GM12872 (cell line): Measurements from ENCODE around the gene FGF9.

Source experiments
- TF ChIP-seq, protein P1 (sequence below): IDR thresholded peaks from 3 replicates; pipeline ENCODE4 v1.5.1; 2011; ENCODE audit warnings: low read depth, mild to moderate bottlenecking, low read length, moderate library complexity; ENCODE audit not compliant: insufficient read depth

FGF9 gene

DNA sequence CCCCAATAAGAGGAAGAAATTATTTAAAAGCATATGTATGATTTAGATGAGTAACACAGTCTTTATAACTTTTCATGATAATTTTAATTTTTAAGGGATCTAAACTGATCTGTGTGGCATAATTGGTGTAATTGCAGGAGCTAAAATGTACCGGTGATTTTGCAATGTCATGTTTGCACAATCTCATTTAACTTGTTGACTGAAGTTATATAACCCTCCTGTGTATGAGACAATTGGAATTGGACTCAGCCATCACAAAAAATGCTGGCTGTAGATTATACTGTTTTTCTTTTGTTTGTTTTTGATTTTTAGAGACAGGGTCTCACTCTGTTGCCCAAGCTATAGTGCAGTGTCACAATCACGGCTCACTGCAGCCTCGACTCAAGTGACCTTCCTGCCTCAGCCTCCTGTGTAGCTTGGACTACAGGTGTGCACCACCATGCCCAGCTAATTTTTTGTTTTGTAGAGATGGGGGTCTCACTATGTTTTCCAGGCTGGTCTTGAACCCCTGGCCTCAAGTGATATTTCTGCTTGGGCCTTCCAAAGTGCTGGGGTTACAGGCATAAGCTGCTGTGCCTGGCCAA is 26.1 kb downstream of the FGF9 start:
- TF ChIP-seq, protein P1, sequence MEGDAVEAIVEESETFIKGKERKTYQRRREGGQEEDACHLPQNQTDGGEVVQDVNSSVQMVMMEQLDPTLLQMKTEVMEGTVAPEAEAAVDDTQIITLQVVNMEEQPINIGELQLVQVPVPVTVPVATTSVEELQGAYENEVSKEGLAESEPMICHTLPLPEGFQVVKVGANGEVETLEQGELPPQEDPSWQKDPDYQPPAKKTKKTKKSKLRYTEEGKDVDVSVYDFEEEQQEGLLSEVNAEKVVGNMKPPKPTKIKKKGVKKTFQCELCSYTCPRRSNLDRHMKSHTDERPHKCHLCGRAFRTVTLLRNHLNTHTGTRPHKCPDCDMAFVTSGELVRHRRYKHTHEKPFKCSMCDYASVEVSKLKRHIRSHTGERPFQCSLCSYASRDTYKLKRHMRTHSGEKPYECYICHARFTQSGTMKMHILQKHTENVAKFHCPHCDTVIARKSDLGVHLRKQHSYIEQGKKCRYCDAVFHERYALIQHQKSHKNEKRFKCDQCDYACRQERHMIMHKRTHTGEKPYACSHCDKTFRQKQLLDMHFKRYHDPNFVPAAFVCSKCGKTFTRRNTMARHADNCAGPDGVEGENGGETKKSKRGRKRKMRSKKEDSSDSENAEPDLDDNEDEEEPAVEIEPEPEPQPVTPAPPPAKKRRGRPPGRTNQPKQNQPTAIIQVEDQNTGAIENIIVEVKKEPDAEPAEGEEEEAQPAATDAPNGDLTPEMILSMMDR, result no peak

DNA sequence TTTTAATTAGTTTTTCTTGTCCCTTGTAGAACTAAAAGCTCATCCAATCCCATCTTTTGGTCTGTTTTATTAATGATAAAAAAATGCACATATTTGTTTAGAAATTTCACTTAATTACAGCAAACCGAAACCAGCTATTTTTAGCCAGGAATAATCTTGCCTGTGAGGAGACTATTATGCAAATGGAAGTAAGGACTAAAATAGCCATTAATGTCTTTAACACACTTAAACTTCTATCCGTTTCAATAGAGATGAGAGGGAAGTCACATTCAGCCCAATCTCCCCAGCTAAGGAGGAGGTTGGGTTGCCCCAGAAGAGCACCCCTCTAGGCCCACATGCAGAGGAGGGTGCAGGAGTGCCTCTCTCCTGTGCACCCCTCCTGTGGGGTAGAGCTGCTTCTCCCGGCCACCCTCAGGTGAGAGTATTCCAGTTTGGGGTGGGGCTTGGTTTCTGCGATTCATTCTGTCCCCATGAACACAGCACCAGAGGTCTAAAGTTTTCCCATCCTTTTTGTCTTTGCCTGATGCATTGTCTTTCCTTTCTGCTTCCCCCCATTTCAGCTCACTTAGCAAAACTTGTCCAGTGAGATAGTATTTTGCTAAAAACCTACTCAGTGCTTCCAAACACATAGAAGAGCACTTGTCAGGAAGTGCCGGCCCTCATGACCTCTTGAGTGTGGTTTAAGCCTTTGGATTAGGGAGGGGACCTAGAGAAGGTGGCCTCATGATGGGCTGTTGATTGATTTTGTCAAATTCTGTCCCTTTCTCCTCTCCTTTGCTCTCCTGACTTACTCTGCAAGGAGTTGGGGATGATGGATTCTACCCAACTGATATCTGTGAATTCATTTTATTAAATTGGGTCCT is 28.2 kb downstream of the FGF9 start:
- TF ChIP-seq, protein P1, result no peak

DNA sequence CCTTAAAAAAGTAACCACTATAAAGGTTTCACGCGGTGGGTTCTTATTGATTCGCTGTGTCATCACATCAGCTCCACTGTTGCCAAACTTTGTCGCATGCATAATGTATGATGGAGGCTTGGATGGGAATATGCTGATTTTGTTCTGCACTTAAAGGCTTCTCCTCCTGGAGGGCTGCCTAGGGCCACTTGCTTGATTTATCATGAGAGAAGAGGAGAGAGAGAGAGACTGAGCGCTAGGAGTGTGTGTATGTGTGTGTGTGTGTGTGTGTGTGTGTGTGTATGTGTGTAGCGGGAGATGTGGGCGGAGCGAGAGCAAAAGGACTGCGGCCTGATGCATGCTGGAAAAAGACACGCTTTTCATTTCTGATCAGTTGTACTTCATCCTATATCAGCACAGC is 30.6 kb downstream of the FGF9 start:
- TF ChIP-seq, protein P1, result no peak

DNA sequence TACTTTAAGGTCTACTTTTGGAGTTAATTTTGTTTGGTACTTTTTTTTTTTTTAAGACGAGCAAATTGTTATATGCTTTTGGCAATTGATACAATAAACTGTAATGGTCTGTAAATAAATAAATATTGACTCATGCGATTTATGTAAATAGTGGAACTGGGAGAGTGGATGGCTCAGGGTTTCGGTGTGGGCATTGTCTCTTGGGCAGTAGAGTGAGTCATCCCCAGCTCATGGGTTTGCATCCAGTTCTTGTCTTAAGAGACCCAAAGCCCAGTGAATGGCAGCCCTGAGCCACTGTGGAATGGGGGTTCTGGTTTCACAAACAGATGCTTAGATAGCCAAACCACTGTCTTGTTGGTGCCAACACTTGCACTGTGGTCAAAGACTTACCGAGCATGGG is 33.0 kb downstream of the FGF9 start:
- TF ChIP-seq, protein P1, result no peak

DNA sequence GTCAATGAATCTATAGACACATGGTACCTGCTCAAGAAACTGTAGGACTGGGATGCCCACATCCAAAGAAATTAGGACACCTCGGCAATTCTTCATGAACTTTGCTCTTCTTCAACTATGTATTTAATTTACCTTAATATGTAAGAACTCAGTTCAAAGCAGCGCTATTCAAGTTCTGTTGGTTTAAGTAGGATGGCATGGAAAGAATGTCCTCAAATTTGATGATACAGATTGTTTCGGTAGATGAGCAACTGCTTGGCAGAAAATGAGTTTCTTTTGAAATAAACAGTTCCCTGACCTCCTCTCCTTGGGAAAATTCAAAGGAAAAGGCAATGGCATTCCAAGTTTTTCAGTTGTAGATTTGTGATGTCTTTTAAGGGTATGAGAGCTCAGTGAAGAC is 36.7 kb downstream of the FGF9 start:
- TF ChIP-seq, protein P1, result no peak

DNA sequence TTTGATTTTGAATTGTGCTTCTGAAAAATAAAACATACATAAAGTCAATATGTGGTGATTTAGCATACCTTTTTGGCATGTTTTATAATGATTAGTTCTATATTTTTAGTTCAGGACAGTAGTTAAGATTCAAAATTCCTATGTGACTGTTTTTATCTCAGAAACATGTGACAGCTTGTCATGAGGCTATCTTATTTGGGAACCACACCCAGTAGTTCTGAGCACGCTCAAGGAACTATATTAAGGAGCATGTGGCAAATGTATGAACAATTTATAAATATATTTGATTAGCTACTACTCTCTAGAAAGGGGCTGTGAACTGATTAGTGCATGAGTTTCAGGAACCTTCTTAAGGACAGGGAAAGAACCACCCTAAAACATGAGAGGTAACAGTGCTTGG is 38.8 kb downstream of the FGF9 start:
- TF ChIP-seq, protein P1, result no peak

DNA sequence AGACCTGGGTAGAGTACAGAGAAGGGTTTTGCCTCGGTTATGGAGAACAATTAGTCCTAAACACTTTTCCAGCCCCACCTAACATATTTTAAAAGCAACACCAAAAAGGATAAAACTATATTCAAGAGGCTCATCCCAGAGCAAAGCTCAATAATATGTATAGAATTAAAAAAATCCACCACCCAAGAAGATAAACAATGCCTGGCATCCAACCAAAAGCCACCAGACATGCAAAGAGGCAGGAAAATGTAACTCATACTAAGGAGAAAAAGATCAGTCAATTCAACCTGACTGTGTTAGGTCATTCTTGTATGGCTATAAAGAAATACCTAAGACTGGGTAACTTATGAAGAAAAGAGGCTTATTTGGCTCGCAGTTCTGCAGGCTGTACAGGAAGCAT is 39.3 kb downstream of the FGF9 start:
- TF ChIP-seq, protein P1, result no peak
